Raji (cell line): ENCODE data around the gene CTDSPL2.

ENCODE experiments used
- POLR2A ChIP-seq: IDR thresholded peaks from 2 replicates; pipeline ENCODE4 v1.6.1; 2011; ENCODE audit warnings: low read depth, low read length, control low read depth; ENCODE audit not compliant: insufficient read depth

The CTDSPL2 gene

GRCh38 chr15:44532689-44533088 lies 105.3 kb downstream of the CTDSPL2 start:
- no peak for TF ChIP-seq POLR2A

DNA sequence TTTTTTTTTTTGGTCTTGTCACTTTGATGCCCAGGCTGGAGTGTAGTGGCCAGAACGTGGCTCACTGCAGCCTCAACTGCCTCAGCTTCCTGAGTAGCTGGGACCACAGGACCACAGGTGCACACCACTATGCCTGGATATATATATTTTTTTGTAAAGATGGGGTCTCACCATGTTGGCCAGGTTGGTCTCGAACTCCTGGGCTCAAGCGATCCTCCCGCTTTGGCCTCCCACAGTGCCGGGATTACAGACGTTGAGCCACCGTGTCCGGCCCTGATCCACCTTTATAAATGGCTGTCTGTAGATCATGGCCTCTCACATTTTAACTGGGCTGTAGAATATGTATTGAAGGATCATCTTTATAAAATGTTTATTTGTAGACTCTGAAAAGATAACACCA lies 107.7 kb downstream of the CTDSPL2 start:
- TF ChIP-seq POLR2A: no peak

- TF ChIP-seq POLR2A: no peak
Measured at GRCh38 chr15:44535523-44536301, 108.3 kb downstream of the CTDSPL2 start.

DNA sequence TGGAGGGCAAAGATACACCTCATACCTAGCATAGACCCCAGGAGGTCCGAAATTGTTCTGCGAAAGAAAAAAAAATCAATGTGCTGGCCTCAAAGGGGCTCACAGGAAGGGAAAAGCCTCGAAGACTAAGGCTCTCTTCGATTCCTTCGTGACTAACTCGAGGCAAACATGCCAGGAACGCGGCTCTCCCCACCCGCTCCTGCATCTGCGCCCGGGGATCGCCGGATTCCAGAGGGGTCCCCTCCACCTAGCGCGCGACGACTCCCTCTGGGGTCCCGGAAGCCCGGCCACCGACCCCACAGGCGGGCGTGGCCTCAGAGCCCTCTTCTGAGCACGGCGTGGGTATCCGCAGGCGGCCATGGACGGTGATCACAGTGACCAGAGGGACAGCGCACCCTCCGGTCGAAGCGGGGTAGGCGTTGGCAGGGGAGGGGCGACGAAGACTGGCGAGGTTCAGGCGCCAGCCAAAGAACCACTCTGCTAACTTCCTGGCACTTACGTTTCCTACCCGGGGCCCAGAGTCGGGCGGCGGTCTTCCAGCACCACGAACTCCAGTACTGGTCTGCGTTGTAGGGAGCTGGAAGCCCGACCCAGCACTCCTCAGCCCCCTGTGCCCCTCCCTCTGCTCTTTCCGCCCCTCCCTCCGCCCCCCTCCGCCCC lies 109.0 kb downstream of the CTDSPL2 start:
- TF ChIP-seq POLR2A: peak; percentile 86

DNA sequence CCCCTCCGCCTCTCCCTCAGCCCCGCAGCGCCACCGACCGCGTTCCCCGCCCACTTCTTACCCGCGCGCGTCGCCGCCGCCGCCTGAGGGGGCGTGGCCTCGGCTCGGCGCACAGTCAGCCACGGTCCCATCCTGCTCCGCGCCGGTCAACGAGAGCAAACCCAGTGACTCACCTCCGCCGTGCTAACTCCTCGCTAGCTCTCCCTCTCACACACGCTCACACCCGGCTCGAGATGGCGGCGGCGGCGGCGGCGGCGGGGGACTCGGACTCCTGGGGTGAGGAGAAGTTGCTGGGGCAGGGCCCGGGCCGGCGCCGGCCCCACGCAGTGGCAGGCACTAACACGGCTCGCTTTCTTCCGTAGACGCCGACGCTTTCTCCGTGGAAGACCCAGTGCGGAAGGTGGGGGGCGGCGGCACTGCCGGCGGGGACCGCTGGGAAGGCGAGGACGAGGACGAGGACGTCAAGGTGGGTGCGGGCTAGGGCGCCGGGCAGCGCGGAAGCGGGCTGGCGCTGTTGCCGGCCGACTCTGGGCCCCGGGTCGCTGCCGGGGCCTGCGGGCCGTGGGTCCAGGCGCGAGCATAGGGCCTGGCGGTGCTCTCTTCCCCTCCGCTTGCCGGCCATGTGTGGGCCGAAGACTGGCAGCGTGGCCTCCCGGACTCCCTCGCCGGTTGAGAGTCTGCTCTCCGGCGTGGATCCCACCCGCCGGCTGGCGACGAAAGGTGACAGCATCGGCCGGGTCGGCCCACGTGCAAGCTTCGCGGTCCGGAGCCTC lies 109.7 kb downstream of the CTDSPL2 start, which contains the start of gene EIF3J:
Gene EIF3J (plus strand): TSS at position 186 of the 773 bp plus-strand sequence. CDS start 48 bp downstream, at position 234.
- peak; percentile 87 for TF ChIP-seq POLR2A

- TF ChIP-seq POLR2A: no peak
Measured at GRCh38 chr15:44537735-44538240, 110.4 kb downstream of the CTDSPL2 start.

DNA sequence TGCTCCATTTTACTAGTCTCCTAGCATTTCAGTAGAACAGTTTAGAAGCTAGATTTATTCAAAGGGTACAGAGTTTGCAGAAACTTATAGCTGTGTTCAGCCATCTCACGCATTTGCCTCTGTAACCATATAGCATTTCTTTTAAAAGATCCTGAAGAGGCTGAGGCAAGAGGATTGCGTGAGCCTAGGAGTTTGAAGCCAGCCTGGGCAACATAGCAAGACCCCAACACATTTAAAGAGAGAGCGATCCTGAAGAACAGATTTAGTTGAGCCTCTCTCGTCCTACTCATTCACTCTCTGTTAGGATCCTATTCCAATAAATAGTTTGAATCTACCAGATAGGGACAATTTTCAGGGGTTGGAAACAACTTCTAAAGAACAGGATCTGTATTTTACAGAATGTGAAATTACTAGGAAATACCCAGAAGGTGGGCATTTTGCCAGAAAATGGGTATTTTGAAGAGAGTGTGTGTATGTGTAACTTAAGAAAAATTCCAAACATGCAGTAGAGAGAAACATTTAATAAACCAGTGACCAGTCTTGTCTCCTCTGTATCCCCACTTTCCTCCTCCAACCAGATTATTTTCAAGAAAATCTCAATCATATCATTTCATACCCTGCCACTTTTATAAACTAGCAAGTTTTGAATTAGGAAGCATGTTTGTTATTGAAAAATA lies 114.0 kb downstream of the CTDSPL2 start:
- TF ChIP-seq POLR2A: no peak

- TF ChIP-seq POLR2A: no peak
Measured at GRCh38 chr15:44542596-44542995, 115.2 kb downstream of the CTDSPL2 start.

DNA sequence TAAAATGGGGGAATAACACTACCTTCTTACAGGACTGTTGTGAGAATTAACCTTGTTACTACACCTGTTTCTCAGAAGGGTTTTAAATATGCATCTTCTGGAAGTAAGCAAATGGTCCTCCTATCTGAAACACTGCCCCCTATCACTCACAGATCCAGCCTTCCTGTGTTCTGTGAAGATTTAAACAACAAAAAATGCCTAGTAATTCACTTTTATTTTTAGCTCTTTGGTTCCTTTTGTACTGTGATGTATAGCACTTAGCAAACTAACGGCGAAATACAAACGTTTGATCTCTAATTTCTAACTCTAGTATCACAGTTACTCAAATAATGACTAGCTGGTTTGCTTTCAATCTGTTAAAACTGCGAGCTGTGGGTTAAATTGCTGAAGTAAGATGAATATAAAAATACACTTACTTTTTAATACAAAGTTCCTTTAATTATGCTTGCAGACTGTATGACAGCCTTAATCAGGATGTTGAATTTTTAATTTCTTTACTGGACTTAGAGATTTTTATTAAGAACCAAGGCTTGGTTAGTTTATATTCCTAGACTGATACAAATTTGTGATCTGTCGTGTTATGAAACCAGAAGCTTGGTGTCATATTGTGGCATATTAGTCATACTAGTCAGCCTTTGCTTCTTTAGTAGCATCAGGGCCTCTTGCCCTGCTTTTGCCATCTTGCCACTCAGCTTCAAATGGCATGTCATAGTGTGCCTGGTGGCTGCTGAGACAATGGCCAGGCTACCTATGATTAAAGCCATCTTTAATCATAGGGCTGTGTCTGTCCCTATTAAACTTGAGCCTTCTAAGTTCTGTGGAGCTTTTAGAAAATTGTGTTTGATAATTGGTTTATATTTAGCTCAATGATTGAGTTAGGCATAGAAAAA lies 118.7 kb downstream of the CTDSPL2 start:
- TF ChIP-seq POLR2A: no peak

DNA sequence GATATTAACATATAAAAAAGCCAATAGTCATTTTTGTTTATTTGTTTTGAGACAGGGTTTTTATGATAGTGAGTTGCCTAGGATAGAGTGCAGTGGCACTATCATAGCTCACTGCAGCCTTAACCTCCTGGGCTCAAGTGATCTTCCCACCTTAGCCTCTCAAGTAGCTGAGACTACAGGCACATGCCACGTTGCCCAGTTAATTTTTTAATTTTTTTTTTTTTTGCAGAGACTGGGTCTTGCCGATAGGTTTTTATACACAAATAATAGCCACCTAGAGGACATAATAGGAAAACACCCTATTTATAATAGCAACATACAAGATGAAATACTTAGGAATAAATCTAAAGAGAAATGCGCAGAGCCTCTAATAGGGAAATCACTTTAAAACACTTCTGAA lies 122.8 kb downstream of the CTDSPL2 start:
- TF ChIP-seq POLR2A: no peak

DNA sequence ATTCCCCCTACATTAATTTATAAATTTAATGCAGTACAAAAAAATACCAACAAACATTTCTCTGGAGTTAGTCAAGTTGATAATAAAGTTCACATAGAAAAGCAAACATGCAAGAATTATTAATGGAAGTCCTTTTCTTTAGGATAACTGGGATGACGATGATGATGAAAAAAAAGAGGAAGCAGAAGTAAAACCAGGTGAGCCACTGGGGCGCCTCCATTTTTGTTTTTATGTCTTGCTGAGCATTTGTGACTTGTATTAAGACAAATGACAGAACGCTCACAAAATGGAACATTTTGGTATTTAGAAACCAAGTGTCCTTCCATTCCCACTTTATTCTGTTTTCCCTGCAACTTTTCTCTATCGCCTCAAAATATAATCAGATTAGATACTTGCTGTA lies 123.3 kb downstream of the CTDSPL2 start:
- TF ChIP-seq POLR2A: no peak

DNA sequence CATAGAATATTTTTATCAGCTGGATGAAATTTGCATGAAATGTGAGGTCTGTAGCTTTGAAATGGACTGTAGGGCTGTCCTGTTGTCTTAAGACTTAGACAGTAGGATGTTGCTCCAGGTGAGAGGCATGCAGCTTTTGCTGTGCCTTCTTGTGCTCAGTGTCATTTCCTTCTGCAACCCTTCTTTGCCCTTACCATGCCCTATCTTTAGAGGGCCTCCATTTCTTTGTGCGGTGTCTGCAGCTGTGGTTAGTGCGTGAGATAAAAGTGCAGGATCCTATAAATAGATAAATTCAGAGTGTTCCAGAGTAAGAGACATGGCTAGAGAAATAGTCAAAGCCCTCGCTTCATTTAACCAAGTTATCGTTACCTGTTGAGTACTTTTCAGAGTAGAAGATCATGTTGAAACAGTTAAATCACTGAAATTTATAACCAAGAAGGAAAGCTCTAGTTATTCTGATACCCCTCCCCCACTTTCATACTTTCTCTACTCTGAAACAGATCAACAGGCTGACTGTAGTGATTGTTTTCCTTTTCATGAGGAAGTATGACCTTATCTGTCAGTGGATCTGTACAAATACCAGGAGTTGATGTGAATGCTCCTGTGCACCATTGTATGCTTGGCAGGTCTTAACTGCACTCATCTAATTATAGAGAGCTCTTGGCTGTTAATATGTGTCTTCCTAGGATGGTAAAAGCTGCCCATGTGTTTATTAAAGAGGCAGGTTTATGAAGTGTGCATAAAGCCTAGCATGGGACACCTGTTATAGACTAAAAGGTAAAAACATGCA lies 127.7 kb downstream of the CTDSPL2 start:
- no peak for TF ChIP-seq POLR2A
